ENCODE results near the gene WFDC2. TPM values are rescaled to one million over a fixed set of nuclear protein-coding genes. Genes with fewer than 3 reads are reported as not detected.

The WFDC2 gene
- total RNA-seq, 1 donor from 2014 or later: not detected

DNA sequence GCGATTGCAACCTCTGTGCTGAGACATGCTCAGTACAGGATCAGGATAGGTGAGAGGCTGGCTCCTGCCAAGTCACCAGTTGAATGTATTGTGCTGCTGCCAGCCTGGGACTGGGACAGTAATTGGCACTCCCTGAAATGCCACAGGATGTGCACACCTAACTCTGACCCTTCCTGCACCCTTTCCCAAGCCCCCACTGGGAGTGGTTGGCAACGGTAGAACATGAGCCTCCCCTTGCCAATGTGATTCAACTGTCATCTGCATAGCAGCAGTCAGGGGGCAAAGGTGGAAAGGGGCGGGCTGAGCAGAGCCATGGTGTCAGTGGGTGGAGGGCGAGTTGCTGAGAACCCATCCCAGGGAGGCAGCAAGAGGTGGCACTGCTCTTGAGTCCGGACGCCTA, 30.5 kb downstream of the WFDC2 start:
- H3K27ac ChIP-seq (replicated peaks): no peak overlapping the region
- H3K27me3 ChIP-seq (ENCODE audit: low read depth): peaks cover 65% of the 10 kb centered on the region
- no peak for DNase-seq
- TF ChIP-seq, protein P1, sequence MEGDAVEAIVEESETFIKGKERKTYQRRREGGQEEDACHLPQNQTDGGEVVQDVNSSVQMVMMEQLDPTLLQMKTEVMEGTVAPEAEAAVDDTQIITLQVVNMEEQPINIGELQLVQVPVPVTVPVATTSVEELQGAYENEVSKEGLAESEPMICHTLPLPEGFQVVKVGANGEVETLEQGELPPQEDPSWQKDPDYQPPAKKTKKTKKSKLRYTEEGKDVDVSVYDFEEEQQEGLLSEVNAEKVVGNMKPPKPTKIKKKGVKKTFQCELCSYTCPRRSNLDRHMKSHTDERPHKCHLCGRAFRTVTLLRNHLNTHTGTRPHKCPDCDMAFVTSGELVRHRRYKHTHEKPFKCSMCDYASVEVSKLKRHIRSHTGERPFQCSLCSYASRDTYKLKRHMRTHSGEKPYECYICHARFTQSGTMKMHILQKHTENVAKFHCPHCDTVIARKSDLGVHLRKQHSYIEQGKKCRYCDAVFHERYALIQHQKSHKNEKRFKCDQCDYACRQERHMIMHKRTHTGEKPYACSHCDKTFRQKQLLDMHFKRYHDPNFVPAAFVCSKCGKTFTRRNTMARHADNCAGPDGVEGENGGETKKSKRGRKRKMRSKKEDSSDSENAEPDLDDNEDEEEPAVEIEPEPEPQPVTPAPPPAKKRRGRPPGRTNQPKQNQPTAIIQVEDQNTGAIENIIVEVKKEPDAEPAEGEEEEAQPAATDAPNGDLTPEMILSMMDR (IDR thresholded peaks at IDR 0.05; ENCODE audit: borderline replicate concordance): no peak
- no peak overlapping the region for H3K4me3 ChIP-seq
- peaks cover 16% of the 10 kb centered on the region for H3K4me1 ChIP-seq
- intact Hi-C loops (cut with micrococcal nuclease): no loop called here
- no peaks in the 10 kb centered on the region for H3K9me3 ChIP-seq (replicated peaks)
- no peaks in the 10 kb centered on the region for H3K36me3 ChIP-seq

- H3K9me3 ChIP-seq (replicated peaks): no peaks in the 10 kb centered on the region
- peaks cover 64% of the 10 kb centered on the region for H3K27me3 ChIP-seq (ENCODE audit: low read depth)
- peaks cover 16% of the 10 kb centered on the region for H3K4me1 ChIP-seq
- TF ChIP-seq, protein P1 (IDR thresholded peaks at IDR 0.05; ENCODE audit: borderline replicate concordance): no peak
- H3K4me3 ChIP-seq: no peak overlapping the region
- no peak for DNase-seq
- intact Hi-C loops (cut with micrococcal nuclease): no loop called here
- no peaks in the 10 kb centered on the region for H3K36me3 ChIP-seq
- no peak overlapping the region for H3K27ac ChIP-seq (replicated peaks)
These were observed 32.0 kb downstream of the WFDC2 start for GRCh38 chr20:45501600-45501999.

GRCh38 chr20:45502561-45502960, 33.0 kb downstream of the WFDC2 start:
- Histone ChIP-seq H3K27ac (replicated peaks) (no peak overlapping the region), H3K4me3 (no peak overlapping the region), H3K27me3 (ENCODE audit: low read depth) (peaks cover 55% of the 10 kb centered on the region), H3K4me1 (peaks cover 16% of the 10 kb centered on the region), H3K36me3 (no peaks in the 10 kb centered on the region), H3K9me3 (replicated peaks) (no peaks in the 10 kb centered on the region)
- intact Hi-C loops (cut with micrococcal nuclease): no loop called here
- DNase-seq: no peak
- TF ChIP-seq, protein P1 (IDR thresholded peaks at IDR 0.05; ENCODE audit: borderline replicate concordance): no peak

GRCh38 chr20:45503403-45503802, 33.9 kb downstream of the WFDC2 start:
- TF ChIP-seq, protein P1 (IDR thresholded peaks at IDR 0.05; ENCODE audit: borderline replicate concordance): no peak
- Histone ChIP-seq H3K27ac (replicated peaks) (no peak overlapping the region), H3K4me1 (peaks cover 16% of the 10 kb centered on the region), H3K4me3 (no peak overlapping the region), H3K27me3 (ENCODE audit: low read depth) (peaks cover 52% of the 10 kb centered on the region), H3K36me3 (no peaks in the 10 kb centered on the region), H3K9me3 (replicated peaks) (no peaks in the 10 kb centered on the region)
- DNase-seq: no peak
- intact Hi-C loops (cut with micrococcal nuclease): no loop called here

- peaks cover 14% of the 10 kb centered on the region for H3K4me1 ChIP-seq
These were observed 36.8 kb downstream of the WFDC2 start for GRCh38 chr20:45506398-45506797.

More at GRCh38 chr20:45506398-45506797, 36.8 kb downstream of the WFDC2 start:
- Histone ChIP-seq H3K4me3 (no peak overlapping the region), H3K36me3 (no peaks in the 10 kb centered on the region), H3K27me3 (ENCODE audit: low read depth) (peaks cover 30% of the 10 kb centered on the region), H3K27ac (replicated peaks) (no peak overlapping the region), H3K9me3 (replicated peaks) (no peaks in the 10 kb centered on the region)
- TF ChIP-seq, protein P1 (IDR thresholded peaks at IDR 0.05; ENCODE audit: borderline replicate concordance): no peak
- DNase-seq: no peak
- intact Hi-C loops (cut with micrococcal nuclease): no loop called here
